ENCODE measurements around the gene ANO2.

ANO2 gene

DNA sequence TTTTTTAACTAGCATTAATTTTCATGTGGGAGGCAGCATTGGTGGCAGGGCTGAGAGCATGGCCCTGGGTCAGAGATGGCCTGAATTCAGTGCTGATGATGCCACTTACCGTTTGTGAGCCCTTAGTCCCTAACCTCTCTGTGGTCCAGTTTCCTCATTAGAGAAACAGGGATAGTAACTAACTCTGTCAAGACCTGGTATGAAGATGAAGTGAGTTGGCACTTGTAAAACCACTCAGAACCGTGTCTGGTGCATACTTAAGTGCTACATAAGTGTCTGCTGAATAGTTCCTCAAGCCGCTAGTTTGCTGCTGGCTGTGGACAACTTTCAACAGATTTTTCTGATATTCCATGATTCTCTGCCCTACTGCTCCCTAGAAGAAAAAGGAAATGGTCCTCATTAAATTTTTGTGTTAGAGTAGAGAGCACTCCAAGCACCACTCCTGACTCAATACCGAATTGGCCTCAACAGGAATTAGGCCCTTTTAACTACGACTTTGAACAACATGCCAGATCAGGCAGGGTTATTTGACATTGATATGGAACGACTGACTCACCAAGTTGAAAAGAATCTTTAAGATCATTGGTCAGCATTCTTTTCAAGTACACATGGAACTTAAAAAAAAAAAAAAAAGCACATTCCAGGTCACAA, 250.2 kb downstream of the ANO2 start:
- no peak overlapping the region for H3K4me3 ChIP-seq (replicated peaks; ENCODE audit: low read depth, low read length)
- DNase-seq (ENCODE audit: extremely low read depth, low read depth), result no peak
- TF ChIP-seq, protein P1, sequence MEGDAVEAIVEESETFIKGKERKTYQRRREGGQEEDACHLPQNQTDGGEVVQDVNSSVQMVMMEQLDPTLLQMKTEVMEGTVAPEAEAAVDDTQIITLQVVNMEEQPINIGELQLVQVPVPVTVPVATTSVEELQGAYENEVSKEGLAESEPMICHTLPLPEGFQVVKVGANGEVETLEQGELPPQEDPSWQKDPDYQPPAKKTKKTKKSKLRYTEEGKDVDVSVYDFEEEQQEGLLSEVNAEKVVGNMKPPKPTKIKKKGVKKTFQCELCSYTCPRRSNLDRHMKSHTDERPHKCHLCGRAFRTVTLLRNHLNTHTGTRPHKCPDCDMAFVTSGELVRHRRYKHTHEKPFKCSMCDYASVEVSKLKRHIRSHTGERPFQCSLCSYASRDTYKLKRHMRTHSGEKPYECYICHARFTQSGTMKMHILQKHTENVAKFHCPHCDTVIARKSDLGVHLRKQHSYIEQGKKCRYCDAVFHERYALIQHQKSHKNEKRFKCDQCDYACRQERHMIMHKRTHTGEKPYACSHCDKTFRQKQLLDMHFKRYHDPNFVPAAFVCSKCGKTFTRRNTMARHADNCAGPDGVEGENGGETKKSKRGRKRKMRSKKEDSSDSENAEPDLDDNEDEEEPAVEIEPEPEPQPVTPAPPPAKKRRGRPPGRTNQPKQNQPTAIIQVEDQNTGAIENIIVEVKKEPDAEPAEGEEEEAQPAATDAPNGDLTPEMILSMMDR (IDR thresholded peaks at IDR 0.05; ENCODE audit: low read depth, low read length, missing control alignments), result no peak

DNA sequence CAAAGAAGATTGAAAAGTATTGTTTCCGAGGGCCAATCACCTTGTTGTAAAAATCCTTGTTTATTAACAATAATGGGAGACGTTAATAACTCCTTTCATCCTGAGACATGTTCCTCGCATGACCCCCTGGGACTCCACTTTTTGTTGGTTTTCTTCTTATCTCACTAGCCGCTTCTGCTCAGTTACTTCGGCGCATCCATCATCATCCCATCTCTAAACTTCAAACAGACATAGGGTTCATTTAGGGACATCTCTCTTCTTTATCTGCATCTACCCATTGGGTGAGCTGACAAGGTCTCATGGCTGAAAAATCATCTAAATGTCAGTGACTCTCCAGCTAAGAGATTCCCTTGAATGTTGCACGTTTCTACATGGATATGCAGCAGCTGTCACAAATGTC, 252.2 kb downstream of the ANO2 start:
- H3K4me3 ChIP-seq (replicated peaks; ENCODE audit: low read depth, low read length), result no peak overlapping the region
- DNase-seq (ENCODE audit: extremely low read depth, low read depth), result no peak
- TF ChIP-seq, protein P1 (IDR thresholded peaks at IDR 0.05; ENCODE audit: low read depth, low read length, missing control alignments), result no peak

DNA sequence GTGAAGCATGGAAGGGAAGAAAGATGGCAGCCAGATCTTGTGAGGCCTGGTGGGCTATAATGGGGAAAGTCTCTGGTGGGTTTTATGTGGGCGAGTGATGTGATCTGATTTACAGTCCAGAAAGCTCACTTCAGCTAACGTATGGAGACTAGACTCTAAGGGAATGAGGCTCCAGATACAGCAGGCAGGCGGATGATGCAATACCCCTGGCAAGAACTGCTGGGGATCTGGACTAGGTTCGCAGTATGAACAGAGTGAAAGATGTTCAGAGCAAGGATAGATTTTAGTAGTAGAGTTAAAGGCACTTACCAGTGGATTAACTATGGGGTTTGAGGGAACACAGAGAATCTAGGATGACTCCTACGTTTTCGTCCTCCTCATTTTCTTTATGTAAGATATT, 253.1 kb downstream of the ANO2 start:
- TF ChIP-seq, protein P1 (IDR thresholded peaks at IDR 0.05; ENCODE audit: low read depth, low read length, missing control alignments), result no peak
- no peak for DNase-seq (ENCODE audit: extremely low read depth, low read depth)
- H3K4me3 ChIP-seq (replicated peaks; ENCODE audit: low read depth, low read length), result no peak overlapping the region

DNA sequence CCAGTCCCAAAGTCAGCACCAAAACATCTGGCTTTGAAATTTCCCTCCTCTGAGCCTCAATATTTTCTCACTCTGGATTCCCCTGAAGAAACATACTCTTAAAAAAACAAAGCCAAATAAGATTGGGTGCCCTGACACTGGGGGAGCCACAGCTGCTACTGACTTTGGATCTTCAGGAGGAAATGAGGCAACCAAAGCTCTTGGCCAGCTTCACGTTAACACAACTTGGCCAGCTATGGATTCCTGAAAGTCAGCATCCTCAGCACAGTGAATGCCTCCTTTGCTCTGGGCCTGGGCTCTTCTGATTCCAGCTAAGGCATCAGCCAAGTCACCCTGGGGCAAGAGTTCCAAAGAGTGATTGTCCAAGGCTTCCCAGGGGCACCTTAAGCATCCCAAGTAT, 254.8 kb downstream of the ANO2 start:
- TF ChIP-seq, protein P1 (IDR thresholded peaks at IDR 0.05; ENCODE audit: low read depth, low read length, missing control alignments), result no peak
- no peak overlapping the region for H3K4me3 ChIP-seq (replicated peaks; ENCODE audit: low read depth, low read length)
- no peak for DNase-seq (ENCODE audit: extremely low read depth, low read depth)

DNA sequence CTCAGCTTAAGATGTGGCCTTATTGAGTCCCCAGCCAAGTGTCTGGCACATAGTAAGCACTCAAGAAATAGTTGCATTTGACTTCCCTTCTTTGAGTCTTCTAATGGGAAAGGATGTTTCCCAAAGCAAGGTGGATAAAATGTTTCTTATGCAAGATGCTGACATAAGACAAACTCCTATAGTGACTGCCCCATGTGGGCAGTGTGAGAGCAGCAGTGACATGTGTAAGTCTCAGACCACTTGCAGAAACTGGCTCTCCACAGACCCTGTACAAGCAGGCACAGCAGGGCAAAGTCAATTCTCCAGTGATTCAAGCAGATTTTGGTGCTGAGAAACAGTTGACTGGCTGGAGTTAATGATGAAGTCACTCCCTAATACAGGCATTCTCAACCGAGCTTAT, 255.3 kb downstream of the ANO2 start:
- DNase-seq (ENCODE audit: extremely low read depth, low read depth), result no peak
- TF ChIP-seq, protein P1 (IDR thresholded peaks at IDR 0.05; ENCODE audit: low read depth, low read length, missing control alignments), result no peak

DNA sequence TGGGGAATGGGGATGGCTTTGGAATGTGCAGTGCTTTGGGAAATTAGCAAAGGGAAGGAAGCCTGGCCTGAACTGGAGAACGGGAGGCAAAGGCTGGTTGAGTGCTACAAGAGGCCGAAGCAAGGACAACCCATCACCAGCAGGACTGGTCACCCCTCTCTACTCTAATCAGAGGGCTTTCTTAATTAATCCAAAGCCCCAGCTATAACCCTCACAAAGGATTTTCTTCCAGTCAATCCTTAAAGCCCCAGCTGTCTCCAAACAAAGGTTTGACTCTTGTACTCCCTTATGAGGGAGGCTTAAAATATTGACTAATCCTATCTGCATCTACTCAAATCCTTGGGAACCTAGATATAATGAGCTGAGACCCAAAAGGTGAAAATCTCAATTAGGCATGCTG, 256.8 kb downstream of the ANO2 start:
- H3K4me3 ChIP-seq (replicated peaks; ENCODE audit: low read depth, low read length), result no peak overlapping the region
- no peak for DNase-seq (ENCODE audit: extremely low read depth, low read depth)
- TF ChIP-seq, protein P1 (IDR thresholded peaks at IDR 0.05; ENCODE audit: low read depth, low read length, missing control alignments), result no peak

More for the DNA sequence above, 255.3 kb downstream of the ANO2 start:
- H3K4me3 ChIP-seq (replicated peaks; ENCODE audit: low read depth, low read length), result no peak overlapping the region

DNA sequence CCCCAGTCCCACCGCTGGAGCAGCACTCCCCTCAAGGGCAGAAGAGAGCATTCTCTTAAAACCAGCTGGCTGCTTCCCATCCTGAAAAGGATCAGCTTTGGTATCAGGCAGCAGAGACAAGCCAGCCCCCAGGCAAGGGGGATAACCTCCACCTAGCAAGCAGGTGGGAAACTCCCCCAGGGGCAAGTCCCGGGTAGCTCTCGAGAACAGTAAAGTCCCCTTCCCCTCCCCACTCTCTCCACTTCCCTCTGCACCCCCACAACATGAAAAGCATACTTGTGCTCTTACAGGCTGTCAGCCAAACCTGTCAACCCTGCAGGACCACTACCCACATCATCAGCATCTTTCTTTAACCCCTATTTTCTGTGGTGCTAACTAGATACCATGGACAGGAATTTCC, 259.1 kb downstream of the ANO2 start:
- TF ChIP-seq, protein P1 (IDR thresholded peaks at IDR 0.05; ENCODE audit: low read depth, low read length, missing control alignments), result no peak
- H3K4me3 ChIP-seq (replicated peaks; ENCODE audit: low read depth, low read length), result no peak overlapping the region
- no peak for DNase-seq (ENCODE audit: extremely low read depth, low read depth)
